8988T (cell line): ENCODE results near the gene SUSD2.
"Not testable (repeated sequence)": the region's sequence is repeated elsewhere in the genome, so short reads cannot be mapped to it uniquely, and the experiment has no call there.

Experiments
- DNase-seq: peaks from one replicate; pipeline ENCODE4 v3.0.0; 2011

Gene SUSD2

DNA sequence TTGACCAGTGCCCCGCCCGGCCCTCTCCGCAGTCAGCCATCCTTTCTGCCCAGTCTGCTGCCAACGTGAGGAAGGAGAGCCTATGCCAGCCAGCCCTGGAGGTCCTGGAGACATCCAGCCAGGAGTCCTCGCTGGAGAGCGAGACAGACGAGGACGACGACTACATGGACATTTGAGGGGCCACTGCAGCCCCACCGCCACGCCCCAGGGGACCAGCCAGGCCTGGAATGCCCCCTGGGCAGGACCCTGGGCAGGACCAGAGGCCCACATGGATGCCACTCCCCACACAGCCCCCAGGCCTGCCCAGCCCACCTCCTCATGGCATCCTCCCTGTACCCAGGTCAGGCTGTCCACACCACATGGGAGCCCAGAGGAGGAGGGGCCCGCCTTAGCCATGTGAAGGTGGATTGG lies 3.3 kb upstream of the SUSD2 start:
- no peak for DNase-seq

DNA sequence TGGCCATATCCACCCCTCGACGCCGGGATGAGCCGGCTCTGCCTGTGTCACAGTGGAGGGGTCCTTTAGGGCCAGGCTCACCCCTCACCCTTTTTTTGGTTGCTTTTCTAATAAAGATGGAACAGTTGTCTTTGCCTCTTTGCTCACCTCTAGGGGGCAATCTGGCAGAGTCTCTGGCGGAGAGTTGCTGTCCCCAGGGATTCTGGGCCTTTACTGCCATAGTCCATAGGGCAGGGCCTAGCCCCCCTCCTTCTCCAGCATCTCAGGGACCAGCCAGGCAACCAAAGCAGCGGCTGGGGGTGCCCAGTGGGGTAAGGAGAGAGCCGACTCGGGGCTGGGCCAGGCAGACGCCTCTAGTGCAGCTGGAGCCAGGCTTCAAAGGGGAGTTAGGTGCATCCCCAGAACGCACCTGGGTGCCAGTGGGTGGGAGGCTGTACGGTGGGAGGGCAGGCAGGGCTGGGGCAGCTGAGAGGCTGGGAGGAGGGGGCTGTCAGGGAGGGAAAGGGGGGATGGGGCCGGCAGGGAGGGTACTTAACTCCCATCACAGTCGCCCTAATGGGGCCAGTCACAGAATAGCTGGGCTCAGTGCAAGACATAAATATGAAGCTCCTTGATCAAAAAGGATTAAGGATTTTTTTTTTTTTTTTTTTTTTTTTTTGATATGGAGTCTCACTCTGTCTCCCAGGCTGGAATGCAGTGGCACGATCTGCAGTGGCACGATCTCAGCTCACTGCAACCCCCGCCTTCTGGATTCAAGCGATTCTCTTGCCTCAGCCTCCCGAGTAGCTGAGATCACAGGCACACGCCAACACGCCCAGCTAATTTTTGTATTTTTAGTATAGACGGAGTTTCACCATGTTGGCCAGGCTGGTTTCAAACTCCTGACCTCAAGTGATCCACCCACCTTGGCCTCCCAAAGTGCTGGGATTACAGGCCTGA lies 2.5 kb upstream of the SUSD2 start:
- no peak for DNase-seq

DNA sequence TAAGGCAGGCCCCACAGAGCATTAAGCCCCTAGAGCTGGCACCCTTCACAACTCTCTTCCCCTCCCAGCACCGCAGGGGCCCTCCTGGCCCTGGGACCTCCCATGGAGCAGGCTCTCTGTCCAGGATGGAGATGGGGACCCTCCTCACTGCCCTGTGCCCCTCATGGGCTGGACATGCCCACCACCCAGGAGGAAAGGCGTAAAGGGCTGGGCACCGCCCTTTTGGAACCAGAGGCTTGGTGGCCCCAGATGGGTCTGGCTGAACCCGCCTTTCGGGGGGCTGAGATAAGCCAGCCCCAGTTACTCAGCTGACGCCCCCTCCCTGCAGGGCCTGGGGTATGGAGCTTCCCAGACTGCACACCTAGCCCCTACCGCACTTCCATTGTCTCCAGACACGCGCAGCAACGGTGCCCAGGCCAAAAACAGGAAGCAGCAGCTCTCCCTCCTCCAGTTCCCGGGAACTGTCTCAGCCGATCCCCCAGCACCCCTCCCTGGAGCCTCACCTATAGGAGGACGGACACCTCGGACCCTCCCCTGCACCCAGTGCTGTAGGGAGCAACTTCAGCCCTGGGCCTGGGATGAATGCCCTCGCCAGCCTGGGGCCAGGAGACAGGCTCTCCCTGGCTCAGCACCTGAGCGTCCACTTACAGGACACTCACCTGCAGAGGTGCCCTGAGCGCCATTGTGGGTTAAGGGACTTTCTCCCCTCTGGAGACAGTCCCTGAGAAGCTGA lies 1.6 kb upstream of the SUSD2 start:
- DNase-seq = no peak

DNA sequence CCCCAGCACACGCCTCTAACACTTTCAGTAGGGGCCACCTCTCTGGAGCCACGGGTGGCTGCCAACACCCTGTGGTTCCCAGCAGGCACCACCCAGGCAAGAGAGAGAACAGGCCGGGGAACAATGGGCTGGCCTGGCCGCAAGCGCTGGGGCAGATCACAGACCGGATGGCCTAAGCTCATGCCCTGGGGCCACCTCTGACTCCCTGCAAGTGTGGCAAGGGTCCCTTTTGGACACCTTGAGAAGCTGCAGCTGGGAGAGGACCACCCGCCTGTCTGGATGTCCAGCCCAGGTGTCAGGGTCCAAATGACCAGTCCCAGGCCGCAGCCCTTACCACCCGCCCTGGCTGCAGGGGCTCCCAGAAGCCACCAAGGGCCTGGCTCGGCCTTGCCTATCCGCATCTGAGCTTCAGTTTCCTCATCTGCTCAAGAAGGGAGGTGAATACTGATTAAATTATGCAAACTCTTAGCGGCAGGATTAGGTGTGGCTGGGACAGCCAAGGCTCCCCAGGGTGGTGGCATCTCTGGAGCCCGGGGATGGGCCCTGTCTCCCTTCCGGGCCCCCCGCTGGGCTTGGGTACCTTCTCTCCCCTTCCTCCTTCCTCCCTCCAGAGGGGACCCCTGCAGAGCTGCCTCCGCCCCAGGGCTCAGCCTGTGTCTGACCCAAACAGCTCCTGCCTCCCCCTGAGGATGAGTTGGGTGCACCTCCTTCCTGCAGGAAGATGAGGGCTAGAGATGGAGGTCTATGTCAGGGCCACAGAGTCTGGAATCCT lies 785 bp upstream of the SUSD2 start:
- DNase-seq = no peak

DNA sequence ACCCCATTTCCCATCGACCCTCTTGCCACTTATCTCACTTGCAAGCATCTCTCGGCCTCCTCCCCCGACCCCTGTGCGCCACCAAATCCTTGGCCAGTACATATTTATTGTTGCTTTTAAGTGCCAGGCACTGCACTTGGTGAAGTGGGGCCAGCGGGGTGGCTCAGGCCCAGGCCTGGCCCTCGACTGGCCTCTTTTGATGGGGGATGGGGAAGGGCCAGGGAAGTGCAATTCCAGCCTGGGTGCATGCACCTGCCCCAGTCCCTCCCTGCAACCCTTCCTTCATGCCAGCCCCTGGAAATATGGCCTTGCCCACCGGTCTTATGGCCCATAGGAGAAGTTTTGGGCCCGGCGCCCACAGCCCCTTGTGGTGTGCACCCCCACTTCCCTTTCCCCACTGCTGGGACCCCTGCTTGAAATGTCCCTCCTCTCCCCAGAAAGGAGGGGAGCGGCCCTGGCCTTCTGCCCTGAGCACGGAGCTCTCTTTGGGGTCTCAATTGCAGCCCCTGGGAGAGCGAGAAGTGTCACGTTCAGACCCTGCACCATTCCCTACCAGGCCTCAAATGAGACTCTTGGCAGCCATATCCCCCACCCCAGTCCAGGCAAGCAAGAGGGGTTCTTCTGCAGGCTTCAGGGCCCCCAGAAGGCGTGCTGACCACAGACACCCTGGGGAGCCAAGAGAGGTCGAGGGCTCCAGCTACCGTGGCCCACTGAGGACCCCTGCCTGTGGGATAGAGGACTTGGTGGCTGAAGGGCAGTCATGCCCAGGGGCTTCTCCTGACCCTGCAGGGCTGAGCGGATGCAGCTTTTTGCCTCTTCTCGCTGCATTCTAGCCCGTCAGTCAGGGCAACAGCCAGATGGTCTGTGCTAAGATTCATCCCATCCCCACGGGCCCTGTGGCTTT lies 961 bp downstream of the SUSD2 start:
- DNase-seq = no peak

DNA sequence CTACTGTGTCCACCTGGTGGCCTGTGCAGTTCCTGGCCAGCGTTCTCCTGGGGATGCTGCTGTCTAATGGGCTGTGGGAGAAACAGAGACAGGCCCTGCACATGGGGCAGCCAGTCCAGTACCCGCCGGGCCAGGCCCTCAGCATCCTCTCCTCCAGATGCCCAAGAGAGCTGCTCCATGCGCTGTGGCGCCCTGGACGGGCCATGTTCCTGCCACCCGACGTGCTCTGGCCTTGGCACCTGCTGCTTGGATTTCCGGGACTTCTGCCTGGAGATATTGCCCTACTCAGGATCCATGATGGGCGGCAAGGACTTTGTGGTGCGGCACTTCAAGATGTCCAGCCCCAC lies 1.6 kb downstream of the SUSD2 start:
- not testable (repeated sequence) for DNase-seq

DNA sequence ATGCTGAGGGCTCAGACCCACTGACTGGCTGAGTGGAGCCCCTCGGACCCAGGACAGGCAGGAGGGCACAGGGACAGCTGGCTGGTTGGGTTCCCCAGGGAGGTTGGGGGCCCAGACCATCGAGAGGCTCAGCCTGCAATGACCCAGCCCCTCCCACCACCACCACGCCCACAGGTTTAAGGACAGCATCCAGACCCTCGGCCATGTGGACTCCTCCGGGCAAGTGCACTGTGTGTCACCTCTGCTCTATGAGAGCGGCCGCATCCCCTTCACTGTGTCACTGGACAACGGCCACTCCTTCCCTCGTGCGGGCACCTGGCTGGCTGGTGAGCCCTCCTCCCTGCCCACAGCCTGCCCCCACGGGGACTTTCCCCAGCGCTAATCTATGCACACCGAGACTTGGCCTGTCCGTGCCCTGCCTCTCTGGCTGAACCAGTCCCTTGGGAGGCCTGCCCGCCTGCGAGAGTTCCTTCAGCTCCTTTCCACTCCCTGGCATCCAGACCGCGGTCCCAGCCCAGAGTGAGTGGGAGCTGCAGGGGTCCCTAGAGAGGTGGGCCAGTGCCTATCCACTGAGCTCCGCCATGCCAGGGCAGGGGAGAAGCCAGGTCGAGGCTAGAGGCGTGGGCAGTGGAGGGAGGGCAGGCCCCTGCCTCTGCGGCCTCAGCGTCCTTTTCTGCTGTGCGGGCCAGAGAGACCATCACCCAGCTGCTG lies 2.2 kb downstream of the SUSD2 start:
- DNase-seq = no peak

DNA sequence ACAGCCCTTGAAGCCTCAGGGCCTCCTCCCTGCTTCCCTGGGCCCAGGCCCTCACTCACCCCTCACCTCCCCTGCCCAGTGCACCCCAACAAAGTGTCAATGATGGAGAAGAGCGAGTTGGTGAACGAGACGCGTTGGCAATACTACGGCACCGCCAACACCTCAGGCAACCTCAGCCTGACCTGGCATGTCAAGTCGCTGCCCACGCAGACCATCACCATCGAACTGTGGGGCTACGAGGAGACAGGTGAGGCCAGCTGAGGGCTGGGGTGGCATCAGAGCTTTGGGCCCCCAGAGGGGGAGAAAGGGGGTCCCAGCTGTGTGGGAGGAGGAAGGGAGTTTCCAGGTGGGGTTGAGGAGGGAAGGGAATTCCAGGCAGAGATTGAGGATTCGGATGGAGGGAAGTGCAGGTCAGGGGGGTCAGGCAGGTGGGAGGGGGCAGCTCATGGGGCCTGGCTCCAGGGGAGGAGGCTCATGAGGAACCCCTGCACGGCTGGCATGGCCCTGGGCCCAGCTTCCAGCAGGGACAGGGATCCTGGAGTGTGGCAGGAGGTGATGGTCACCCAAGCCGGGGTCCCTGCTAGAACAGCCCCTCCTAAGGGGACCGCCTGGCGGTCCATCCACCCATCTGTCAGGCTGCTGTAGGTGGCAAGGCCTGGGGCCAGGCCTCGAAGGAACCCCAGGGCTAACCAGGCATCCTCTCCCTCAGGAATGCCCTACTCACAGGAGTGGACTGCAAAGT lies 2.9 kb downstream of the SUSD2 start:
- peak; percentile 1 for DNase-seq

DNA sequence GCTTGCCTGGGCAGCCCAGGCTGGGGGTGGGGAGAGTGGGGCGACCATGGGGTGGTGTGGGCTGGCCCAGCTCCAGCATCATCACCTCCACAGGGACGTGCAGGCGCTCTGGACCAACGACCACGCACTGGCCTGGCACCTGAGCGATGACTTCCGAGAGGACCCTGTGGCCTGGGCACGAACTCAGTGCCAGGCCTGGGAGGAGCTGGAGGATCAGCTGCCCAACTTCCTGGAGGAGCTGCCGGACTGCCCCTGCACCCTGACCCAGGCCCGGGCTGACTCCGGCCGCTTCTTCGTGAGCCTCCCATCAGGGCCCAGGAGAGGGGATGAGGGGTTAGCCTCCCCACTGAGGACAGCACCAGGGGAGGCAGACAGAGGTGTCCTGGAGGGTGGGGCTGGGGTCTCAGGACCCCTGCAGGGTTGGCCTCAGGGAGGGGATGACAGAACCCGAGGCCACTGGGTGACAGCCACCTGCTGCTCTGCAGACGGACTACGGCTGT lies 3.8 kb downstream of the SUSD2 start:
- peak; percentile 7 for DNase-seq

DNA sequence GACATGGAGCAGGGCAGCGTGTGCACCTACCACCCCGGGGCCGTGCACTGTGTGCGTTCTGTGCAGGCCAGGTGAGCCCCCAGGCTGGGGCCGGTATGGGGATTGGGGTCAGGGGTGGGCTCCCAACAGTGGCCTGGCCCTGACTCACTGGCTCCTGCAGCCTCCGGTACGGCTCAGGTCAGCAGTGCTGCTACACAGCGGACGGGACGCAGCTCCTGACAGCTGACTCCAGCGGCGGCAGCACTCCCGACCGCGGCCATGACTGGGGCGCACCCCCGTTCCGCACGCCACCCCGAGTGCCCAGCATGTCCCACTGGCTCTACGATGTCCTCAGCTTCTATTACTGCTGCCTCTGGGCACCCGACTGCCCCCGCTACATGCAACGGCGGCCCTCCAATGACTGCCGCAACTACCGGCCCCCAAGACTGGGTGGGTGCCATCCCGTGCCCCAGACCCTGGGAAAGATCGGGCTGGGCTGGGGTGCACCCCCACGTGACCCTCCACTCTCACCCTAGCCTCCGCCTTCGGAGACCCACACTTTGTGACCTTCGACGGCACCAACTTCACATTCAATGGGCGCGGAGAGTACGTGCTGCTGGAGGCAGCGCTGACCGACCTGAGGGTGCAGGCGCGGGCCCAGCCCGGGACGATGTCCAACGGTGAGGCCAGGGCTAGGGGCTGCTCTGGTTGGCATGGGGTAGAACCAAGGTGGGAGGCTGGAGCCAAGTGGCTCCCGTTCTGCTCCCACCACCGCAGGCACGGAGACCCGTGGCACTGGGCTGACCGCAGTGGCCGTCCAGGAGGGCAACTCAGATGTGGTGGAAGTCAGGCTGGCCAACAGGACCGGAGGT lies 4.4 kb downstream of the SUSD2 start:
- peak; percentile 2 for DNase-seq

DNA sequence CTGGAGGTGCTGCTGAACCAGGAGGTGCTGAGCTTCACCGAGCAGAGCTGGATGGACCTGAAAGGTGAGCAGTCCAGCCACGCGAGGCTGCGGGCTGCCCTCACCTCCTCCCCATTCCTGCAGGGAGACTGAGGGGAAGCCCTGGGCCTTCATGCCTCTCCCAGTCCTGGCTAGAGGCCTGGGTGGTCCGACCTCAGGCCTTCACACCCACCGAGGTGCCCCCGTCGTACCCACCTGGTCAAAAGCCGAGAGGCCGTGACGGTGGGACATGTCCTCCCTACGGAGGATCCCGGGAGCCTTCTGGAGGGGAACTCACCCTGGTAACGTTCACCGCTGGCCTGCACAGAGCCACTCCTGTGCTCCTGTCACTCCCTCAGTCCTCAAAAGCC lies 5.1 kb downstream of the SUSD2 start:
- DNase-seq = peak; percentile 10

DNA sequence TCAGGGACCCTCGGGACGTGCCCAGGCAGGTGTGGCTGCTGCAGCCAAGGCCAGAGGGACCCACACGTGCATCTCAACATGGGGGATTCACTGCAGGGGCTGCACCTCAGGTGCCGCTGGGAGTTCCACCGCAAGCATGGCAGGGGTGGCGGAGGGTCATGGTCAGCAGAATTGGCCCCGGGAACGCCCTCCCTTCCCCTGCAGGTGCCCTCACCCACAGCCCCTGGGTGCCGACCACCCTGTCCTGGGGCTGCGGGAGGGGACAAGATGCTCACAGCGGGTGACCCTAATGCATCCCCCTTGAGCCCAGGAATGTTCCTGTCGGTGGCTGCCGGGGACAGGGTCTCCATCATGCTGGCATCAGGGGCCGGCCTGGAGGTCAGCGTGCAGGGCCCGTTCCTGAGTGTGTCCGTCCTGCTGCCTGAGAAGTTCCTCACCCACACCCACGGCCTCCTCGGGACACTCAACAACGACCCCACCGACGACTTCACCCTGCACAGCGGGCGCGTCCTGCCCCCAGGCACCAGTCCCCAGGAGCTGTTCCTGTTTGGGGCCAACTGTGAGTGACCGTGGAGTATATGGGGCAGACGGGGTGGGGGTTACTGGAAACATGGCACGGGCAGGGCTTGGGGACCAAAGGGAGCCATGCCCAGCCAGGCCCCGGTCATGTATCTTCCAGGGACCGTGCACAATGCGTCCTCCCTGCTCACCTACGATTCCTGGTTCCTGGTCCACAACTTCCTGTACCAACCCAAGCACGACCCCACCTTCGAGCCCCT lies 5.8 kb downstream of the SUSD2 start:
- peak; percentile 11 for DNase-seq

DNA sequence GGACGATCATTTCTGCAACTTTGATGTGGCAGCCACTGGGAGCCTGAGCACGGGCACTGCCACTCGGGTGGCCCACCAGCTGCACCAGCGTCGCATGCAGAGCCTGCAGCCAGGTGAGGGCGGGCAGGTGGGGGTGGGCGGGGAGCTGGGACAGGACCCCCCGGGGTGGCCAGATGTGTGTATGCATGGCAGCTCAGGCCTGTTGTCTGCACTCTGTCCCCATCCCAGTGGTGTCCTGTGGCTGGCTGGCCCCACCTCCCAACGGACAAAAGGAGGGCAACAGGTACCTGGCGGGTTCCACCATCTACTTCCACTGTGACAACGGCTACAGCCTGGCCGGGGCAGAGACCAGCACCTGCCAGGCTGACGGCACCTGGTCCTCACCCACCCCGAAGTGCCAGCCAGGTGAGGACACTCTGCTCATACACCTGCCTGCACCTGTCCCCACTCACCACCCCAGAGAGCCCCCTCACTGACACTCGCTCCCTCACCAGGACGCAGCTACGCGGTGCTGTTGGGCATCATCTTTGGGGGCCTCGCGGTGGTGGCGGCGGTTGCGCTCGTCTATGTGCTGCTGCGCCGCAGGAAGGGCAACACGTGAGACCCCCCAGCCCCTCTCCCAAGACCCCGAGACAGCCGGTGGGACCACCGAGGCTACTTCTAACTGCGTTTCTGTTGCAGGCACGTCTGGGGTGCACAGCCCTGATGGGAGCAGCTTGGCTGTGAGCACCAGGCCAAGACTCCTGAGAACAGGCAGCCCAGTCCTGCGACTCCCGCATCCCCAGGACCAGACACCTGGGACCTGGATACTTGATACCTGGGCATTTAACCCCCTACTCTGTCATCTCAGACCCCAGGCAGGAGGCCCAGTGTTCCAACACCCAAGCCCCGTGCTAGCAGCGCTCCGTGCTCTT lies 6.7 kb downstream of the SUSD2 start:
- peak; percentile 10 for DNase-seq

DNA sequence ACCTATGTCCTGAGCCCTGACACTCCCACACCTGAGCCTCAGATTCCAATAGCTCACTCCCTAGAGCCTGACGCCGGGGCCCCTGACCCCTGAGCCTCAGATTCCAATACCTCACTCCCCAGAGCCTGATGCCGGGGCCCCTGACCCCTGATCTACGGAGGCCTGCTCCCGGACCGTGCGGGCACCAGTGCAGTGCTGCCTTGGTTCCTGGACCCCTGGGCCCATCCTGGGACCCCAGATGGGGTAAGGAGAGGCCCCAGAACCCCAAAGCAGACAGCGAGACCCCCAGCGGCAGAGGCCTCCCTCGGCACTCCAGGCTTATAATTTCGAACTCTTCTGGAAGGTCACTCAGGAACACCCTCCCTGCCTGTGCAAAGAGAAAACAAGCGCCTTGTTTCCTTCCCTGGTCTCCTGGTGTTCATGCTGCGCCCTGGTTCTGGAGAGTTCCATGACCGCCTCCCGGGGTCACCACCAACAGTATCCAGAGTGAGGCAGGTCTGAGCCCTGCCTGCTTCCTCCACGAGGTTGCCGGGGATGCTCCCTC lies 7.5 kb downstream of the SUSD2 start:
- peak; percentile 20 for DNase-seq

DNA sequence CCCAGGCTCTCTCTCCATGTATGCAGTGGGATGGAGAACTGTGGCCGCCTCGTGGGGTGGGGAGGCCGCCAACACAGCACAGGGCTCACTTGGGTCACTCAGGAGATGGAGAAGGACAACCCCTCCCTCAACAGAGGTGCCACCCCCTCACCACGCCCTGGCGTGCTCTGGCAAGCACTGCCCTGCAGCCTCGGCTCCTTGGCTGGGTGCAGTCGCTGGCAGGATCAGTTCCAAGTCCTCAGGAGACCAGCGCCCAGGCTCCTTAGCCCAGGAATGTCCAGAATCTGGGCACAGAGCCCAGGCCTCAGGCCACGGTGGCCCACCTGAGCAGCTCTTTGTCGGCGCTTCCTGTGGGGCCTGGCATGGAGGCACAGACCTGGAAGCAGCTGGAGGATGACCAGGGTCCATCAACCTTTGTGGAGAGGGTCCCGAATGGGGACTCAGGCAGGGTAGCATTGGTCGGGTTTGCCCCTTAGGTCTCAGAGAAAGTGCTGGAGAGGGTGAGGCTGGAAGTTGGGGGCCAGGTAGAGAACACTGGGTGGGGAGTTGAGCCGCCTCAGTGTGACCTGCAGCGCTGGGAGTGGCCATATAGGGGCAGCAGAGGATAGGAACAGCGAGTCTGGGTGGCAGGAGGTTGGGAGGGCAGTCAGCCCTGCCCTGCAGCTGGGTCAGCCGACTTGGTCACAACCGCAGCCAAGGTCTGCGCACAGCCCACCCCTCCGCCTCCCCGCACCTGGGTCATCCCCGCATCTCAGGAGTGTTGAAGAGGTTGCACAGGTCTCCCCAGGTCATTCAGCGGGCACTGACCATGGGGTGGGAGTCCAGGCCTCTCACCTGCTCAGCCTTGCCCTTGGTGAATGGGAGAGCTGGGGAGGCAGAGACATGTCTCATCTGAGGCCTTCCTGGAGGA lies 8.2 kb downstream of the SUSD2 start:
- DNase-seq = peak; percentile 90

DNA sequence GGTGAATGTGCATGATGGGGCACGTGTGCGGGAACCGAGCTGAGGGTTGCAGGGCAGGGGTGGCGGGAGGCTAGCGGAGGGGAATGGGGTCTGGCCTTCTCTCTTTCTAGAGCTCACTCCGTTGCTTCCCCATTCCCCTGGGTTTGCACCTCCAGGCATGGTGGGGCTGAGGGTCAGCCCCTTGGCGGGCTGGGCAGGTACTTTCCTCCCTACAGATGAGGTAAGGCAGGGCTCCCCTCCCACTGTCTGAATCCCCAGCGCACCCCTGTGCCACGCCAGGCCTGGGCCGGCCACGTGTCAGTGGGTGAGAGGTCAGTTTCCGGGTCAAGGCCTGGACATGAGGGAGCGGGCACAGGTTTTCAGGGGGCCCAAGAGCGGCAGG lies 8.9 kb downstream of the SUSD2 start:
- no peak for DNase-seq
